Measurements from ENCODE around the gene HCAR2.
"Not testable (repeated sequence)": the region's sequence is repeated elsewhere in the genome, so short reads cannot be mapped to it uniquely, and the experiment has no call there.

Gene HCAR2

DNA sequence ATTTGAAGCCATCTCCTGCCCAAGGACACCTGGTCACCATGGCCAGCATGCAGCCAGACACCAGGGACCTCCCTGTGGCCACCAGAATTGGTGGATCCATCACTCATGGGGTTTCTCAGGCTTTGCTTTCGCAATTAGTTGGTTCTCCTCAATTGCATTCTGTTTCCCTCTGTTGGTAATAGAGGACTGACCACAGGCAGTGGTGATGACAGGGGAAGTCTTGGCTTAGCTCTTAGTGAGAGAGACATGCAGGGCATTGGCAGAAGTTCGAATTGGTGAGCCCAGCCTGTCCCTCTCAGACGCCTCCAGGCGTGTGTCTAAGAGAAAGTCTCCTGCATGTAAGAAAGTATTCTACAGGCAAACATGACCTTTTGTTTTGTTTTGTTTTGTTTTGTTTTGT lies 21.3 kb downstream of the HCAR2 start:
- peak; percentile 60 to 79 for DNase-seq (ENCODE audit: low read depth in 2 of 2)
- TF ChIP-seq CTCF (IDR thresholded peaks at IDR 0.05; ENCODE audit: low read depth, low read length): no peak
- no peak overlapping the region for H3K4me3 ChIP-seq (replicated peaks in 1 of 2; ENCODE audit: low read depth in 2 of 2, low read length in 2 of 2)

DNA sequence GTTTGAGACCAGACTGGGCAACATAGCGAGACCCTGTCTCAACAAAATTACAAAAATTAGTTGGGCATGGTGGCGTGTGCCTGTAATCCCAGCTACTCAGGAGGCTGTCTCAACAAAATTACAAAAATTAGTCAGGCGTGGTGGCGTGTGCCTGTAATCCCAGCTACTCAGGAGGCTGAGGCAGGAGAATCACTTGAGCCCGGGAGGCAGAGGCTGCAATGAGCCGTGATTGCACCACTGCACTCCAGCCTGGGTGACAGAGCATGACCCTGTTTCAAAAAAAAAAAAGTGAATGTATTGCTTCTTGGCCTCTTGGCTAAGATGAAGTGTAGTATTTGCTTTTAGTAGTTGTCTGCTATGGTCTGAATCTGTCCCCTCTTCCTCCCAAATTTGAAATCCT lies 22.2 kb downstream of the HCAR2 start:
- DNase-seq (ENCODE audit: low read depth in 2 of 2); H3K4me3 ChIP-seq (replicated peaks in 1 of 2; ENCODE audit: low read depth in 2 of 2, low read length in 2 of 2): not testable (repeated sequence)

- DNase-seq (ENCODE audit: low read depth in 2 of 2); H3K4me3 ChIP-seq (replicated peaks in 1 of 2; ENCODE audit: low read depth in 2 of 2, low read length in 2 of 2): not testable (repeated sequence)
Observed at GRCh38 chr12:122676781-122677180, 26.4 kb downstream of the HCAR2 start.

GRCh38 chr12:122676015-122676414 lies 27.1 kb downstream of the HCAR2 start:
- H3K4me3 ChIP-seq (replicated peaks in 1 of 2; ENCODE audit: low read depth in 2 of 2, low read length in 2 of 2); DNase-seq (ENCODE audit: low read depth in 2 of 2): not testable (repeated sequence)

- H3K4me3 ChIP-seq (replicated peaks in 1 of 2; ENCODE audit: low read depth in 2 of 2, low read length in 2 of 2): no peak overlapping the region
- TF ChIP-seq CTCF (IDR thresholded peaks at IDR 0.05; ENCODE audit: low read depth, low read length): no peak
- no peak for DNase-seq (ENCODE audit: low read depth in 2 of 2)
Observed at GRCh38 chr12:122672515-122672914, 30.6 kb downstream of the HCAR2 start.

- H3K4me3 ChIP-seq (replicated peaks in 1 of 2; ENCODE audit: low read depth in 2 of 2, low read length in 2 of 2): no peak overlapping the region
- TF ChIP-seq CTCF (IDR thresholded peaks at IDR 0.05; ENCODE audit: low read depth, low read length): no peak
- peak; percentile 66 to 80 for DNase-seq (ENCODE audit: low read depth in 2 of 2)
Observed at GRCh38 chr12:122669397-122670070, 33.6 kb downstream of the HCAR2 start.

- H3K4me3 ChIP-seq (replicated peaks in 1 of 2; ENCODE audit: low read depth in 2 of 2, low read length in 2 of 2): no peak overlapping the region
- DNase-seq (ENCODE audit: low read depth in 2 of 2): no peak
- no peak for TF ChIP-seq CTCF (IDR thresholded peaks at IDR 0.05; ENCODE audit: low read depth, low read length)
Observed at GRCh38 chr12:122668268-122668667, 34.9 kb downstream of the HCAR2 start.

DNA sequence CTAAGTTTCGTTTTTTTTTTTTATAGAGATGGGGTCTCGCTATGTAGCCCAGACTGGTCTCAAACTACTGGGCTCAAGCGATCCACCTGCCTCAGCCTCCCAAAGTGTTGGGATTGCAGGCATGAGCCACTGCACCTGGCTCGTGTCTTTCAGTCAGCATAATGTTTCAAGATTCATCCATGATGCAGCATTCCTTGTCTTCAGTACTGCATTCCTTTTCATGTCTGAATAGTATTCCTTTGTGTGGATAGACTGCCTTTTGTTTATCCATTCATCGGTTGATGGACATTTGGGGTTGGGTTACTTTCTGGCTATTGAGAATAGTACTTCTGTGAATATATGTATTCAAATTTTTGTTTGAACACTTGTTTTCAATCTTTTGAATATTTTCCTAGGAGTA lies 37.4 kb downstream of the HCAR2 start:
- DNase-seq (ENCODE audit: low read depth in 2 of 2): no peak
- TF ChIP-seq CTCF (IDR thresholded peaks at IDR 0.05; ENCODE audit: low read depth, low read length): no peak

More for the DNA sequence above, 37.4 kb downstream of the HCAR2 start:
- H3K4me3 ChIP-seq (replicated peaks in 1 of 2; ENCODE audit: low read depth in 2 of 2, low read length in 2 of 2): no peak overlapping the region
